ENCODE measurements around the gene GBA3.

DNA sequence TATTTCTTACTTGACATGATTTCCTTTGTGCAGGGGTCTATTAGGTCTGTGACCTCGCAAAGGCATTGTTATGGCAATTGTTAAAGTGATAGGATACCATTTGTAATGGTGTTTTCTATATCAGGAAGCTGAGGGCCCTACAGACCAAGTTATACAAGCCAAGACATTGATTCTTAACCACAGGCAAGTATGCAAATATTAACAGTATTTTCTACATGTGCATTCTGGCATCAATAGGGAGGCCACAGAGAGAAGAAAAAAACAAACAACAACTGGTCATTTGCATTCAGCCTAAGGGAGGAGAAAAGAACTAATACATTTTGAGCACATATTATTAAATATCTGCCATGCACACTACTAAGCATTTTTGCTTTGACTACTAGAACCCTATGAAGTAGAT lies 28.5 kb downstream of the GBA3 start:
- no peak for TF ChIP-seq POLR2A (IDR thresholded peaks at IDR 0.05)
- TF ChIP-seq, protein P1, sequence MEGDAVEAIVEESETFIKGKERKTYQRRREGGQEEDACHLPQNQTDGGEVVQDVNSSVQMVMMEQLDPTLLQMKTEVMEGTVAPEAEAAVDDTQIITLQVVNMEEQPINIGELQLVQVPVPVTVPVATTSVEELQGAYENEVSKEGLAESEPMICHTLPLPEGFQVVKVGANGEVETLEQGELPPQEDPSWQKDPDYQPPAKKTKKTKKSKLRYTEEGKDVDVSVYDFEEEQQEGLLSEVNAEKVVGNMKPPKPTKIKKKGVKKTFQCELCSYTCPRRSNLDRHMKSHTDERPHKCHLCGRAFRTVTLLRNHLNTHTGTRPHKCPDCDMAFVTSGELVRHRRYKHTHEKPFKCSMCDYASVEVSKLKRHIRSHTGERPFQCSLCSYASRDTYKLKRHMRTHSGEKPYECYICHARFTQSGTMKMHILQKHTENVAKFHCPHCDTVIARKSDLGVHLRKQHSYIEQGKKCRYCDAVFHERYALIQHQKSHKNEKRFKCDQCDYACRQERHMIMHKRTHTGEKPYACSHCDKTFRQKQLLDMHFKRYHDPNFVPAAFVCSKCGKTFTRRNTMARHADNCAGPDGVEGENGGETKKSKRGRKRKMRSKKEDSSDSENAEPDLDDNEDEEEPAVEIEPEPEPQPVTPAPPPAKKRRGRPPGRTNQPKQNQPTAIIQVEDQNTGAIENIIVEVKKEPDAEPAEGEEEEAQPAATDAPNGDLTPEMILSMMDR (IDR thresholded peaks at IDR 0.05), result no peak
